ENCODE data around the gene SCARB1.

DNA sequence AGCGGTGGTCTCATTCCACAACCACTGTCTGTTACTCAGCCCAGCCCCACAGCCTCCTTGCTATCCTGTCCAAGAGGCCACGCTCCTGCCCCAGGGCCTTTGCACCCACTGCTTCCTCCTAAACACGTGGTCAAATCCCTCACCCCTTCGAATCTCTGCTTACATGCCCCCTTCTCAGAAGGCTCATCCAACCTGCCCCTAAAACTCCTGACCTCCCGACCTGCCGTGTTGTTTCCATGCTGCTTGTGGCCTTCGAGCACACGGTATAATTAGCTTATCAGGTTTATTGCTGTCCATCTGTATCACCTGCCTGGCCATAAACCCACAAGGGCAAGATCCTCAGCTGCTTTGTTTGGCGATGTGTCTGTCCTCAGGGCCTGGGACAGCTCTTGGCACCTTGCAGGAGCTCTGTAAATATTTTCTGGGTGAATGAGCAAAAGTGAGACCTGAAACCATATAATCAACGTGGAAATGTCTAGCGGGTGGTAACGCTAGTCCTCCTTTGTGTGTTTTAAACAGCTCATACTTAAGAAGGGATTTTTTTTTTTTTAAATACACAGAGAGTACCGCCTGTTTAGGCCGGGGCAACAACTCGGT is 36.0 kb downstream of the SCARB1 start:
- TF ChIP-seq CTCF (IDR thresholded peaks at IDR 0.05) = no peak
- no peak for TF ChIP-seq POLR2A (IDR thresholded peaks at IDR 0.05)
